ENCODE data around the gene RPTOR. TPM values are rescaled to one million over a fixed set of nuclear protein-coding genes. Genes with fewer than 3 reads are reported as not detected.

The RPTOR gene
- total RNA-seq, 4 donors from 2014 or later, result 34.1 to 65.8 (median 43.6) TPM

- TF ChIP-seq, protein P1, sequence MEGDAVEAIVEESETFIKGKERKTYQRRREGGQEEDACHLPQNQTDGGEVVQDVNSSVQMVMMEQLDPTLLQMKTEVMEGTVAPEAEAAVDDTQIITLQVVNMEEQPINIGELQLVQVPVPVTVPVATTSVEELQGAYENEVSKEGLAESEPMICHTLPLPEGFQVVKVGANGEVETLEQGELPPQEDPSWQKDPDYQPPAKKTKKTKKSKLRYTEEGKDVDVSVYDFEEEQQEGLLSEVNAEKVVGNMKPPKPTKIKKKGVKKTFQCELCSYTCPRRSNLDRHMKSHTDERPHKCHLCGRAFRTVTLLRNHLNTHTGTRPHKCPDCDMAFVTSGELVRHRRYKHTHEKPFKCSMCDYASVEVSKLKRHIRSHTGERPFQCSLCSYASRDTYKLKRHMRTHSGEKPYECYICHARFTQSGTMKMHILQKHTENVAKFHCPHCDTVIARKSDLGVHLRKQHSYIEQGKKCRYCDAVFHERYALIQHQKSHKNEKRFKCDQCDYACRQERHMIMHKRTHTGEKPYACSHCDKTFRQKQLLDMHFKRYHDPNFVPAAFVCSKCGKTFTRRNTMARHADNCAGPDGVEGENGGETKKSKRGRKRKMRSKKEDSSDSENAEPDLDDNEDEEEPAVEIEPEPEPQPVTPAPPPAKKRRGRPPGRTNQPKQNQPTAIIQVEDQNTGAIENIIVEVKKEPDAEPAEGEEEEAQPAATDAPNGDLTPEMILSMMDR (IDR thresholded peaks at IDR 0.05), result no peak
- no peak for TF ChIP-seq POLR2A (IDR thresholded peaks at IDR 0.05; ENCODE audit: low read depth)
- TF ChIP-seq EP300 (IDR thresholded peaks at IDR 0.05), result no peak
- no peak for TF ChIP-seq POLR2AphosphoS5 (IDR thresholded peaks at IDR 0.05)
- H3K4me1 ChIP-seq, result no peaks in the 10 kb centered on the region
- peaks cover 20 to 90% (median 54%) of the 10 kb centered on the region in 4 donors for H3K36me3 ChIP-seq
- DNase-seq (ENCODE audit: extremely low spot score), result no peak
- intact Hi-C loops (cut with DNase I), result no loop called here
- 89% methylated on average over 18 of the region's 22 CpGs for WGBS
- no peak overlapping the region for H3K4me3 ChIP-seq
- no peaks in the 10 kb centered on the region for H3K9me3 ChIP-seq
- H3K27me3 ChIP-seq, result no peaks in the 10 kb centered on the region
- no peak overlapping the region for H3K27ac ChIP-seq (replicated peaks in 1 of 4)
Observed at GRCh38 chr17:80905586-80906230, 361.1 kb downstream of the RPTOR start.

DNA sequence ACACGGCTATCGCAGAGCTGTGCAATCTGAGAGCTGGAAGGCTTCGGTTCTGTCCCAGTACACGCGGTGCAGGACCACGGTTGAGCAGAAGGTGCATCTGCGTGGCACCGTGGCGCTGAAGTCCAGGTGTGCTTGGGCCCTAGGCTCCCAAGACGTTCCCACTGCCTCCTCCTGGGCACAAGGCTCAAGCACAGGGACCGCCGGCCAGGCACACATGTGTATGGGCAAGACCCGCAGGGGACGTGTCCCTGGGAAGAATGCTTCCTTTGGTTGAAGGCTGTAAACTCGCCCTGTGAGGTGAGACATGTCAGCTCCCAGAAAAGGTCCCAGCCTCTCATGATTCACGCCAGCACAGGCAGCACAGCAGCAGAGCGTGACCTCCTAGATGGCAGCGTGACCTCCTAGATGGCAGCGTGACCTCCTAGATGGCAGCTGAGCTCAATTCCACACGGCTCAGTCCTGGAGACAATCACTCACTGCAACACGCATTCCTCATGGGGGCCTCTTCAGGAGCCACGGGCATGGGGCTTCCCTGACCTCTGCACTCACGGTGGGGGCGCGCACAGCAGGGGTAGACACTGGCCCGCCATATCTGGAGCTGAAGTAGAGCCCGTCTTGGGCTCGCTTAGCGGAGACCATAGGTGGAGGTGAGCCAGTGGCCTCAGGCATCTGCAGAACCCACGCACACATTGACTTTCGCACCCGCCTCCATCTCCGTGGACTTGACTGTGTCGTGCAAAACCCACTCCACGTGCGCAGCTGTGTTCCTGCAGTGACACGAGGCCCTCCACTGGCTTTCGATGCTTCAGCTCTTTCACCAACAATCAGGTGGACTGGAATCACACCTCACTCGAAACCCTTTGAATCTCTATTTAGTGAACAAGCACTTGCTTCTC, 362.0 kb downstream of the RPTOR start:
- H3K36me3 ChIP-seq, result peaks cover 20 to 89% (median 55%) of the 10 kb centered on the region in 4 donors
- no peak for DNase-seq (ENCODE audit: extremely low spot score)
- TF ChIP-seq POLR2A (IDR thresholded peaks at IDR 0.05; ENCODE audit: low read depth) (no peak), EP300 (IDR thresholded peaks at IDR 0.05) (no peak), POLR2AphosphoS5 (IDR thresholded peaks at IDR 0.05) (no peak)
- TF ChIP-seq, protein P1 (IDR thresholded peaks at IDR 0.05), result no peak
- H3K4me1 ChIP-seq, result no peaks in the 10 kb centered on the region
- 93% methylated on average over 27 of the region's 39 CpGs for WGBS
- no peak overlapping the region for H3K4me3 ChIP-seq
- intact Hi-C loops (cut with DNase I), result no loop called here
- H3K27me3 ChIP-seq, result no peaks in the 10 kb centered on the region
- H3K27ac ChIP-seq (replicated peaks in 1 of 4), result no peak overlapping the region
- H3K9me3 ChIP-seq, result no peaks in the 10 kb centered on the region

DNA sequence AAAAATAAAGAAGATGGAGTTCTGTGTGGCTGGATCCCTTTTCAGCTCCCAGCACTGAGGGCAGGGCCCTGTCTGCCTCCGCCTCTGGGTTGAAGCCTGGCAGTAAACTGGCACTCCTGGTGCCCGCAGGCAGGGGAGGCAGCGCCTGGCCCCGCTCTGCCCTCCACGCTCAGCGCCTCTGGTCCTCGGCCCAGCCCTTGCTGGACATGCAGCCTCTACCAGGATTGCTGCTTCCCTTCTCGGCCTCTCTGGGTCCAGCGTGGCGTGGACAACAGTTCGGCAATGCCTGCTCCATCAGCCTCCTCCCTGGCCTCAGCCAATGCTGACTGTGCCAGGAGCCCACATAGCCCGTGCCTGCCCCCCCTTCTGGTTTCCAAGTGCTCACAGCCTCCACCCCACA, 362.6 kb downstream of the RPTOR start:
- intact Hi-C loops (cut with DNase I), result no loop called here
- Histone ChIP-seq H3K36me3 (peaks cover 20 to 89% (median 61%) of the 10 kb centered on the region in 4 donors), H3K9me3 (no peaks in the 10 kb centered on the region), H3K4me1 (no peaks in the 10 kb centered on the region), H3K27me3 (no peaks in the 10 kb centered on the region), H3K27ac (replicated peaks in 1 of 4) (no peak overlapping the region), H3K4me3 (no peak overlapping the region)
- no peak for DNase-seq (ENCODE audit: extremely low spot score)
- no peak for TF ChIP-seq EP300 (IDR thresholded peaks at IDR 0.05)
- 95% methylated on average over 11 of the region's 12 CpGs for WGBS

DNA sequence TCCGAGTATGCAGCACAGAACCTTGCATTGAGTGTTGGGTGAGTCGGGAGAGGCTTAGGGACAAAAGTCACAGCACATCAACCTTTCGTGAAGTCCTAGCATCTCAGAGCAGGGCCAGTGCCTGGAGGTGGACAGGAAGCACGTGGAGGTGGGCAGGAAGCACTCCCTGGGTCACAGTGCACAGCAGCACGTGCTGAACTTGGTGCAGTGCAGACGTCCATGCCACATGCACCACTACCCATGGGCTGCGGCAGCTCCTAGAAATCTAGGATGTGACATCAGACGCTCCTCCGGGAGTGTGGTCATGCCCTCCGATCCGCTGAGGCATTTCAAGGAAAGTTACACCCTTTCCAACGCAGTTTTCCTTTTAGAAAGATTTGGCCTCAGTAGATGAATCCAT, 363.6 kb downstream of the RPTOR start:
- H3K9me3 ChIP-seq, result no peaks in the 10 kb centered on the region
- WGBS, result 85% methylated on average over 12 of the region's 12 CpGs

GRCh38 chr17:80908776-80909175, 364.1 kb downstream of the RPTOR start:
- no peak overlapping the region for H3K27ac ChIP-seq (replicated peaks in 1 of 4)
- no peaks in the 10 kb centered on the region for H3K4me1 ChIP-seq
- TF ChIP-seq POLR2AphosphoS5 (IDR thresholded peaks at IDR 0.05) (no peak), EP300 (IDR thresholded peaks at IDR 0.05) (no peak), POLR2A (IDR thresholded peaks at IDR 0.05; ENCODE audit: low read depth) (no peak)
- TF ChIP-seq, protein P1 (IDR thresholded peaks at IDR 0.05), result no peak
- intact Hi-C loops (cut with DNase I), result no loop called here
- H3K36me3 ChIP-seq, result peaks cover 16 to 86% (median 60%) of the 10 kb centered on the region in 4 donors
- no peaks in the 10 kb centered on the region for H3K27me3 ChIP-seq
- H3K9me3 ChIP-seq, result no peaks in the 10 kb centered on the region
- no peak for DNase-seq (ENCODE audit: extremely low spot score)
- WGBS, result 94% methylated on average over 13 of the region's 13 CpGs
- no peak overlapping the region for H3K4me3 ChIP-seq

More for the DNA sequence above, 363.6 kb downstream of the RPTOR start:
- intact Hi-C loops (cut with DNase I), result no loop called here
- Histone ChIP-seq H3K36me3 (peaks cover 20 to 88% (median 62%) of the 10 kb centered on the region in 4 donors), H3K4me3 (no peak overlapping the region), H3K27me3 (no peaks in the 10 kb centered on the region), H3K27ac (replicated peaks in 1 of 4) (no peak overlapping the region), H3K4me1 (no peaks in the 10 kb centered on the region)
- DNase-seq (ENCODE audit: extremely low spot score), result no peak
- TF ChIP-seq POLR2AphosphoS5 (IDR thresholded peaks at IDR 0.05) (no peak), POLR2A (IDR thresholded peaks at IDR 0.05; ENCODE audit: low read depth) (no peak), EP300 (IDR thresholded peaks at IDR 0.05) (no peak)
- TF ChIP-seq, protein P1 (IDR thresholded peaks at IDR 0.05), result no peak

Measured in esophagus muscularis mucosa (tissue), 4 donors.